SU-DHL-6 (cell line): Measurements from ENCODE around the gene CTNNB1.

ENCODE experiments used
- CTCF ChIP-seq: fragments of 200-600 bp; sonication (generic); IDR thresholded peaks from one replicate; pipeline ENCODE4 v1.5.1; 2017; ENCODE audit warnings: antibody characterized with exemption, mild to moderate bottlenecking, low read length, moderate library complexity; ENCODE audit not compliant: insufficient read depth, poor library complexity, severe bottlenecking
- EZH2phosphoT487 ChIP-seq: fragments of 200-600 bp; sonication (generic), shearing (Covaris generic); conservative IDR thresholded peaks from 2 replicates; pipeline ENCODE4 v1.6.1; 2018; ENCODE audit warnings: mild to moderate bottlenecking, antibody characterized with exemption, low read length, moderate library complexity, mixed read lengths

- TF ChIP-seq CTCF, result no peak
- TF ChIP-seq EZH2phosphoT487, result no peak
Measured at GRCh38 chr3:41216422-41216821, 17.1 kb downstream of the CTNNB1 start.
